ENCODE results near the gene SAXO1.

SAXO1 gene

DNA sequence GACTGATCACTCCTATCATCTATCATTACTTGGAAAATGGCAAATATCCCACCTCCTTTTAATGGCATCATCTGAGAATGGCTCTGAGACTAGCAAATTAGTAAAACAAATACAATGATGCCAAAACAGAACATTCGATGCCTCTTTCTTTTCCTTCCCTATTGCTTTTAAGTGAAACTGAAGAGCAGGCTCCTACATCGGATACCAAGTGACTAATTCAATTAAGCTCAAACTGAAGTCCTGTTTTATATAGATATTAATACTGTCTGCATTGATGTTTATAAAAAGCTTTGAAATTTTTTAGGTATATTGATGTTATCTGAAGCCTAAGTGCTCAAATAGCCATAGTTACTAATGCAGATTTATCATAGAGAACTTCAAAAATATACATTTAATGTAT is 43.9 kb downstream of the SAXO1 start:
- Histone ChIP-seq H3K4me1 (ENCODE audit: control insufficient read depth in 1 of 2, insufficient read depth in 1 of 2, low read depth in 1 of 2, low read length in 1 of 2) (no peaks in the 10 kb centered on the region), H3K4me3 (ENCODE audit: low read depth in 1 of 2, low read length in 1 of 2) (no peak overlapping the region), H3K36me3 (no peaks in the 10 kb centered on the region), H3K27me3 (peaks cover 4% of the 10 kb centered on the region), H3K9me3 (no peaks in the 10 kb centered on the region), H3K27ac (no peak overlapping the region)
- TF ChIP-seq, protein P1, sequence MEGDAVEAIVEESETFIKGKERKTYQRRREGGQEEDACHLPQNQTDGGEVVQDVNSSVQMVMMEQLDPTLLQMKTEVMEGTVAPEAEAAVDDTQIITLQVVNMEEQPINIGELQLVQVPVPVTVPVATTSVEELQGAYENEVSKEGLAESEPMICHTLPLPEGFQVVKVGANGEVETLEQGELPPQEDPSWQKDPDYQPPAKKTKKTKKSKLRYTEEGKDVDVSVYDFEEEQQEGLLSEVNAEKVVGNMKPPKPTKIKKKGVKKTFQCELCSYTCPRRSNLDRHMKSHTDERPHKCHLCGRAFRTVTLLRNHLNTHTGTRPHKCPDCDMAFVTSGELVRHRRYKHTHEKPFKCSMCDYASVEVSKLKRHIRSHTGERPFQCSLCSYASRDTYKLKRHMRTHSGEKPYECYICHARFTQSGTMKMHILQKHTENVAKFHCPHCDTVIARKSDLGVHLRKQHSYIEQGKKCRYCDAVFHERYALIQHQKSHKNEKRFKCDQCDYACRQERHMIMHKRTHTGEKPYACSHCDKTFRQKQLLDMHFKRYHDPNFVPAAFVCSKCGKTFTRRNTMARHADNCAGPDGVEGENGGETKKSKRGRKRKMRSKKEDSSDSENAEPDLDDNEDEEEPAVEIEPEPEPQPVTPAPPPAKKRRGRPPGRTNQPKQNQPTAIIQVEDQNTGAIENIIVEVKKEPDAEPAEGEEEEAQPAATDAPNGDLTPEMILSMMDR (IDR thresholded peaks at IDR 0.05): no peak

DNA sequence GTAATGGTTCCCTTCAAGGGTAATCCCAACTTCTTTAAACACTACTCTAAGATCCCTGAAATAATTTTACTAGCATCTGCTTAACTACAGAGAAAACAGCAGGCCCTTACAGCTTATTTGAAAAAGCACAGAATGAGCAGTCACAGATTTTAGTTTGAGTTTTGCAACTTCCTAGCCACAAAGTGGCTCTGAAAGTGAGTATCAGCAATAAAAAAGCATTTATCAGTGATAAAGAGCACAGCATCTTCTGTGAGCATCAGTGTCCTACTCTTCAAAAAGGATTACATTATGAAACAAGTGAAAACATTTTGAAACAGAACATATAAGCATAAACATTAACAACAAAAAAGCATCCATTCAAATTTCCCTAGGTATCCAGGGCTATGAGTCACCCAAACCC is 45.0 kb downstream of the SAXO1 start:
- H3K27me3 ChIP-seq: no peaks in the 10 kb centered on the region
- no peaks in the 10 kb centered on the region for H3K4me1 ChIP-seq (ENCODE audit: control insufficient read depth in 1 of 2, insufficient read depth in 1 of 2, low read depth in 1 of 2, low read length in 1 of 2)
- no peaks in the 10 kb centered on the region for H3K9me3 ChIP-seq
- no peak overlapping the region for H3K27ac ChIP-seq
- no peaks in the 10 kb centered on the region for H3K36me3 ChIP-seq
- H3K4me3 ChIP-seq (ENCODE audit: low read depth in 1 of 2, low read length in 1 of 2): no peak overlapping the region
- TF ChIP-seq, protein P1 (IDR thresholded peaks at IDR 0.05): no peak

DNA sequence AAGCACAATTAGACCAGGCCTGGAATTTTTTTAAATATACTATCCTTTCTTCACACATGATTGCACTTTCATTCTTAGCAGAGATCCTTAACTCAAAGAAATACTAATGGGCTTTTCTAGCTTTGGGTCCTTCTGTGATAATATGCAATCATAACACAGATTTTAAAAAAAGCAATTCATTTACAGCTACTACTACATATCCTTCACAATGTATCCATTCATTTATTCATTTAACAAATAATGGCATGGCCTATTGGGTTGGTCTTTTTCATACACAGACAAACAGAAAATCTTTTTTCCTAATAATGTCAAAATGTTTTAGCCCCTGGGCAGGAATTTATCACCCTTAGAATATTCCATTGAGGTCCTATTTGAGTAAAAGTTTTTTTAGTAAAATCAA is 47.0 kb downstream of the SAXO1 start:
- Histone ChIP-seq H3K36me3 (no peaks in the 10 kb centered on the region), H3K9me3 (no peaks in the 10 kb centered on the region), H3K4me3 (ENCODE audit: low read depth in 1 of 2, low read length in 1 of 2) (no peak overlapping the region), H3K27ac (no peak overlapping the region), H3K4me1 (ENCODE audit: control insufficient read depth in 1 of 2, insufficient read depth in 1 of 2, low read depth in 1 of 2, low read length in 1 of 2) (no peaks in the 10 kb centered on the region), H3K27me3 (no peaks in the 10 kb centered on the region)
- TF ChIP-seq, protein P1 (IDR thresholded peaks at IDR 0.05): no peak

DNA sequence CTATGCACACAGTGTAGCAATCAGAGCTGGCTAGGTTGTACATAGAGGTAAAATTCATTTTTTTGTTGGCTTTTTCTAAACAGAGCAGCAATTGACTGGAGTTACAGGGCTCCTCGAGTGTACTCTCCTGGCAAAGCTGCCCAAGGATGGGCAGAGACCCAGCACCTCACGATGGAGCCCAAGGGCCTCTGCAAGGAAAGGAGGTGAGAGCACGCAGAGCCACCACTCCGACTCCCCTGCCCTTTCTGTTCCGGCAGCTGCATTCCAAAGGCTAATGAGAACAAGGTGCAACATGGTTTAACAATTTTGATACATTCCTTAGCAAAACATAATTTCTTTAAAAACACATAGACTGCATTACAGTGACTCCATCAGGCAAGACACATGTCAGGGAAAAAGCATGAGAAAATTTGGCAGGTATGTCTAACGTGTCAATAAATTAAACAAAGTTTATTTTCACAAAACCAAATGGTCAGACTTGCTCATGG is 47.5 kb downstream of the SAXO1 start:
- no peaks in the 10 kb centered on the region for H3K27me3 ChIP-seq
- no peak overlapping the region for H3K4me3 ChIP-seq (ENCODE audit: low read depth in 1 of 2, low read length in 1 of 2)
- H3K27ac ChIP-seq: no peak overlapping the region
- no peaks in the 10 kb centered on the region for H3K4me1 ChIP-seq (ENCODE audit: control insufficient read depth in 1 of 2, insufficient read depth in 1 of 2, low read depth in 1 of 2, low read length in 1 of 2)
- no peaks in the 10 kb centered on the region for H3K36me3 ChIP-seq
- TF ChIP-seq, protein P1 (IDR thresholded peaks at IDR 0.05): no peak
- H3K9me3 ChIP-seq: no peaks in the 10 kb centered on the region

DNA sequence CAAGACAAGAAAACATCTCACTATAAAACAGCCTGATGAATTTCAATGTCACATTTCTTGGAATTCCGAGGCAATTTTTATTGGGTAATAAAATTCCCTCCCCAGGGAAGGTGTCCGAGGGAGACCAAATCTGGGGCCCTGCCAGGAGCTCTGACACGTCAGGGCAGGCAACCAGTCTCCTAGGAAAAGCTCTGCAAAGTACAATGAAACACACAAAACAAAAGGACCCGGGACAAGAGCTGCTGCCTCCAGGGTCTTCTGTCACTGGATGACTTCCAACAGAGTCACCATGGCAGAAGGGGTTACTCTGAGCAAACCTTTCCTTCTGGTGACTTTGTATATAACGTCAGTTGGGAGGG is 50.8 kb downstream of the SAXO1 start:
- Histone ChIP-seq H3K4me3 (ENCODE audit: low read depth in 1 of 2, low read length in 1 of 2) (no peak overlapping the region), H3K4me1 (ENCODE audit: control insufficient read depth in 1 of 2, insufficient read depth in 1 of 2, low read depth in 1 of 2, low read length in 1 of 2) (no peaks in the 10 kb centered on the region), H3K9me3 (no peaks in the 10 kb centered on the region), H3K27ac (no peak overlapping the region), H3K27me3 (no peaks in the 10 kb centered on the region), H3K36me3 (no peaks in the 10 kb centered on the region)
- TF ChIP-seq, protein P1 (IDR thresholded peaks at IDR 0.05): no peak
